LNCAP (cell line): Measurements from ENCODE around the gene DAGLA.

Experiments
- CTCF ChIP-seq: fragments of 450-650 bp; IDR thresholded peaks from 2 replicates; pipeline ENCODE4 v1.5.1; 2017; ENCODE audit warnings: mild to moderate bottlenecking

The DAGLA gene

DNA sequence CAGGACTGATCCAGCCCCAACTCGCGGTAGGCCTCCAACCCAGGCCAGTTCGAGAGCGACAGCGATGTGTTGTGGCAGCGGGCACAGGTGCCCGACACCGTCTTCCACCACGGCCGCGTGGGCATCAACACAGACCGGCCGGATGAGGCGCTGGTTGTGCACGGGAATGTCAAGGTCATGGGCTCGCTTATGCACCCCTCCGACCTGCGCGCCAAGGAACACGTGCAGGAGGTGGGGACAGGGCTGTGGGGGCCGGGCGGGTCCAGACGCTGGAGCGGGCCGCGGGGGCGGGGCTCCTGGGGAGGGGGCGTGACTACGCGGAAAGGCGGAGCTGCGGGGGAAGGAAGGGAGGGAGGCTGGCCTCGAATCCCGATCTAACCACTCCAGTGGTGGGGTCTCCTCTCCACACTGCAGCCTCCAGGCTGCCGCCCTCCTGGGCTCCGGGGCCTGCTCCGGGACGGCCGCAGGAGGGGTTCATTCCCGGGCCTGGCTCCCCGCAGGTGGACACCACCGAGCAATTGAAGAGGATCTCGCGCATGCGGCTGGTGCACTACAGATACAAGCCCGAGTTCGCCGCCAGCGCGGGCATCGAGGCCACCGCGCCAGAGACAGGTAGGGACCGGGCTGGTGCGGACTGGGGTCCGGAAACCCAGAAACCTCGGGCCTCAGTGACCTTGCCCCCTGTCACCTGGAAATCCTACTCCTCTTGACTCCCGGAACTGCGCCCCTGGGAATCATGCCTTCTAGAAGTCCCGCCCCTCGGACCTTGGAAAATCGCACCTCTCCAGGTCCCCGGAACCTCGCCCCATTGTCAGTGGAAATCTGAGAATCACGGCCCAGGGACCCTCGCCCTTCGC lies 97.3 kb downstream of the DAGLA start:
- TF ChIP-seq CTCF = no peak

DNA sequence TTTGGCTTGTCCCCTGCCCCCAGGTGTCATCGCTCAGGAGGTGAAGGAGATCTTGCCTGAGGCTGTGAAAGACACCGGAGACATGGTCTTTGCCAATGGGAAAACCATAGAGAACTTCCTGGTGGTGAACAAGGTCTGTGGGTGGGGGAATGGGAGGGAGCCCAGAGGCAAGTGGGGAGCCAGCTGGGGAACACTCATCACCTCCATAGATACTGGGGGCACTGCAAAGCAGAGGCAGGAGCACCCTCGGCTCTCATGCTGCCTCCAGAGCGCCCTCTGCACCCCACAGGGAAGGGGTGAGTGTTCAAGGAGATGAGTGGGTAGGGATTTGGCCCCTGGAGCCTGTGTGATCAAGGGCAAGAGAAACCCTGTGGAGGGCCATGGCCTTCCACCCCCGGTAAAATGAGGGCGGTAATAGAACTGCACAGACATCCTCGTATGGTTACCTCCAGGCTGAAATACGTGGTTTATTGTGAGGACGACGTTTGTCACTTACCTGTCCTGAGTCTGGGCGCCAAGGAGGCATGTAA lies 98.2 kb downstream of the DAGLA start:
- no peak for TF ChIP-seq CTCF

GRCh38 chr11:61778920-61779650 lies 98.9 kb downstream of the DAGLA start:
- TF ChIP-seq CTCF = no peak

GRCh38 chr11:61779666-61780525 lies 99.7 kb downstream of the DAGLA start:
- no peak for TF ChIP-seq CTCF

DNA sequence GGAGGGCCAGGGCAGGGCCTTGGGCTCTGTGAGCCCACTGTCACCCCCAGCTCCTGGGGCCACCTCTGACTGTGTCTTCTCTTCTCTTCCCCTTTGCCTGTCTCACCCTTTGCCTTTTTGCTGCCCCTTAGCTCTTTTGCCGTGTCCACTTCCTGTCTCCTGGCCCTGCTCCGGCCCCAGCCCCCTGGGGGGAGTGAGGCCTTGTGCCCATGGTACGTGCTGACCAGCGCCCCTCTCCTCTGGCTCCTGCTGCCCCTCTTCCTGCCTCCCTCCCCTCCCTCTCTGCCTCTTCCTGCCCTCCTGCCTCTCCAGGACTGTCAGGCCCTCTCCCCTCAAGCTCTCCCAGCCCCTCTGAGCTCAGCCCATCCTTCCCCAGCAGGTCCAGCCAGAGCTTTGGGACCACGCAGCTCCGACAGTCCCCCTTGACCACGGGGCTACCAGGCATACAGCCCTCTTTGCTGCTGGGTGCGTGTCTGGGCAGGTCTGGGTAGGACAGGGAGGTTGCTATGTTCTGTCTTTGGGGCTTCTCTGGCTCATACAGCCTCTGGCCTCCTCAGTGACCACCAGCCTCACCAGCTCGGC lies 100.5 kb downstream of the DAGLA start:
- no peak for TF ChIP-seq CTCF

DNA sequence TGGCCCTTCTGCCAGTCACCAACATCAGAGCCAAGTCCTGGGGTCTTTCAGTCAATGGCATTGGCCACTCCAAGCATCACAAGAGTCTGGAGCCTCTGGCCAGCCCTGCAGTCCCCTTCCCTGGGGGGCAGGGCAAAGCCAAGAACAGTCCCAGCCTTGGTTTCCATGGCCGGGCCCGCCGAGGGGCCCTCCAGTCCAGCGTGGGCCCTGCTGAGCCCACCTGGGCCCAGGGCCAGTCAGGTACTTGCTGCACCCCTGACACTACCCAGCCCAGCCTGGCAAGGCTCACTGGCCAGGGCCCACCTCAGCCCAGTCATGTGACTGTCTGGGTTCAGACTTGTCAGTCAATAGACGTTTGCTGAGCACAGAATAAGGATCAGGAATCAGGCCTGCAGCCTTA lies 101.4 kb downstream of the DAGLA start:
- TF ChIP-seq CTCF = no peak

GRCh38 chr11:61782299-61782698 lies 102.1 kb downstream of the DAGLA start:
- no peak for TF ChIP-seq CTCF
